MCF 10A (cell line): ENCODE results near the gene IQCK. TPM values are rescaled to one million over a fixed set of nuclear protein-coding genes. Genes with fewer than 3 reads are reported as not detected.

ENCODE experiments used
- BruUV-seq: library from RNA; stranded (reverse); fragments of 400-500 nt; replicated peaks from 2 replicates; lab custom pipeline; 2021; lab: Mats Ljungman, UMichigan
- CTCF ChIA-PET: fragments of 300-600 bp; sonication (Branson Sonifier 250); formaldehyde crosslinking; extraction: SDS; loops from one replicate; lab custom pipeline; 2021; ENCODE audit warnings: antibody characterized with exemption, inconsistent platforms; lab: Yijun Ruan, JAX
- POLR2A ChIA-PET: fragments of 300-600, 350-650 bp; sonication (Branson Sonifier 250); formaldehyde crosslinking; extraction: SDS; loops from one replicate; lab custom pipeline; 2020; ENCODE audit warnings: antibody characterized with exemption, inconsistent platforms; lab: Yijun Ruan, JAX
- DNase-seq: peaks from one replicate; pipeline ENCODE4 v3.0.0-alpha.2; 2018; ENCODE audit not compliant: unreplicated experiment
- H3K27ac Mint-ChIP-seq: one replicate; pipeline ENCODE4 v1.8.0; 2022; ENCODE audit warnings: mild to moderate bottlenecking, low read depth, mixed read lengths; ENCODE audit not compliant: unreplicated experiment
- H3K27me3 Mint-ChIP-seq: one replicate; pipeline ENCODE4 v1.8.0; 2022; ENCODE audit warnings: mixed read lengths; ENCODE audit not compliant: insufficient read depth, unreplicated experiment
- H3K36me3 Mint-ChIP-seq: one replicate; pipeline ENCODE4 v1.8.0; 2022; ENCODE audit warnings: mild to moderate bottlenecking, moderate library complexity, mixed read lengths; ENCODE audit not compliant: insufficient read depth, unreplicated experiment
- H3K4me1 Mint-ChIP-seq: one replicate; pipeline ENCODE4 v1.8.0; 2022; ENCODE audit warnings: mixed read lengths; ENCODE audit not compliant: insufficient read depth, unreplicated experiment
- H3K4me3 Mint-ChIP-seq: one replicate; pipeline ENCODE4 v1.8.0; 2022; ENCODE audit warnings: mild to moderate bottlenecking, moderate library complexity, mixed read lengths; ENCODE audit not compliant: unreplicated experiment
- H3K9me3 Mint-ChIP-seq: one replicate; pipeline ENCODE4 v1.8.0; 2022; ENCODE audit warnings: mixed read lengths; ENCODE audit not compliant: unreplicated experiment
- intact Hi-C: fragments of 100-400 bp; cut with micrococcal nuclease; formaldehyde crosslinking; loops from 2 replicates; pipeline ENCODE4 v1.14.1; 2022
- total RNA-seq: library from RNA; stranded (reverse); gene quantifications from 2 replicates; pipeline ENCODE4 v1.2.3, GENCODE V29; 2022
- TF ChIP-seq, protein P1 (sequence below): fragments of 200-600 bp; IDR thresholded peaks from one replicate; pipeline ENCODE4 v1.8.0; 2022; ENCODE audit warnings: antibody characterized with exemption, mild to moderate bottlenecking; ENCODE audit not compliant: unreplicated experiment

IQCK gene
- total RNA-seq, 1 experiment from 2014 or later = 5.9 TPM

DNA sequence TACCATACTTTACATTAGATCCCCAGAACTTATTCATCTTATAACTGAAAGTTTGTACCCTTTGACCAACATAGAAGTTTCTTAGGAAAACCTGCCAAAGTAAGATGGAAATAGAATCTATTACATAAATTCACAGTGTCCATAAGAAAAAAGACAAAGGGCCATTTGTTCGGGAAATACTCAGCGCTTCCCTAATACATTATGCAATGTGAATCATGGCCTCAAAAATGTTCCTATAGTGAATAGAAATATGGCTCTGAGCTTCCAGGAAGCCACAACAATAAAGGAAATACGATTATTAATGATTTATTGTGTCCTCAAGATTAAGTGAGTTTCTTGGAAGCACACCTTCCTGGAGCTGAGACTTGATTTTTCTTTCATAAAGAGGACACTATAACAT lies 115.1 kb downstream of the IQCK start:
- no TSS peak for BruUV-seq
- intact Hi-C loops = no loop called here
- no peak overlapping the region for H3K4me3 Mint-ChIP-seq
- POLR2A ChIA-PET = no interaction called here
- no peaks in the 10 kb centered on the region for H3K36me3 Mint-ChIP-seq
- H3K27ac Mint-ChIP-seq = no peak overlapping the region
- DNase-seq = no peak
- TF ChIP-seq, protein P1, sequence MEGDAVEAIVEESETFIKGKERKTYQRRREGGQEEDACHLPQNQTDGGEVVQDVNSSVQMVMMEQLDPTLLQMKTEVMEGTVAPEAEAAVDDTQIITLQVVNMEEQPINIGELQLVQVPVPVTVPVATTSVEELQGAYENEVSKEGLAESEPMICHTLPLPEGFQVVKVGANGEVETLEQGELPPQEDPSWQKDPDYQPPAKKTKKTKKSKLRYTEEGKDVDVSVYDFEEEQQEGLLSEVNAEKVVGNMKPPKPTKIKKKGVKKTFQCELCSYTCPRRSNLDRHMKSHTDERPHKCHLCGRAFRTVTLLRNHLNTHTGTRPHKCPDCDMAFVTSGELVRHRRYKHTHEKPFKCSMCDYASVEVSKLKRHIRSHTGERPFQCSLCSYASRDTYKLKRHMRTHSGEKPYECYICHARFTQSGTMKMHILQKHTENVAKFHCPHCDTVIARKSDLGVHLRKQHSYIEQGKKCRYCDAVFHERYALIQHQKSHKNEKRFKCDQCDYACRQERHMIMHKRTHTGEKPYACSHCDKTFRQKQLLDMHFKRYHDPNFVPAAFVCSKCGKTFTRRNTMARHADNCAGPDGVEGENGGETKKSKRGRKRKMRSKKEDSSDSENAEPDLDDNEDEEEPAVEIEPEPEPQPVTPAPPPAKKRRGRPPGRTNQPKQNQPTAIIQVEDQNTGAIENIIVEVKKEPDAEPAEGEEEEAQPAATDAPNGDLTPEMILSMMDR = no peak
- H3K27me3 Mint-ChIP-seq = no peaks in the 10 kb centered on the region
- H3K4me1 Mint-ChIP-seq = no peaks in the 10 kb centered on the region
- CTCF ChIA-PET = no interaction called here
- H3K9me3 Mint-ChIP-seq = no peaks in the 10 kb centered on the region

DNA sequence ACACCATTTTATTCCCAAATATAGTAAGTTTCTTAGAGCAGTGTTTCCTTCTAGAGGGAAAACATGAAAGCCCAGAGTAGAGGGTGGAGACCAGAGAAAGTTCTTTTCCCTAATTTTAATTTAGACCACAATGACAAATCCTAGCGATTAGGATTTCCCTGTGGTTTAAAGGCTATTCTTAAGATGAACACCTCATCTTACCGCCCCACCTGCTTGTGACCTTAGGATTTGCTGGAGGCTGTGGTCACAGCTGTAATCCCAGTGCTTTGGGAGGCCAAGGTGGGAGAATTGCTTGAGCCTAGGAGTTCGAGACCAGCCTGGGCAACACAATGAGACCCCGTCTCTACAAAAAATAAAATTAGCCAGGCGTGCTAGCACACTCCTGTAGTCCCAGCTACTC lies 115.5 kb downstream of the IQCK start:
- H3K4me3 Mint-ChIP-seq = no peak overlapping the region
- POLR2A ChIA-PET = no interaction called here
- CTCF ChIA-PET = no interaction called here
- no peaks in the 10 kb centered on the region for H3K4me1 Mint-ChIP-seq
- no peaks in the 10 kb centered on the region for H3K36me3 Mint-ChIP-seq
- DNase-seq = no peak
- BruUV-seq = no TSS peak
- TF ChIP-seq, protein P1 = no peak
- intact Hi-C loops = no loop called here
- H3K27ac Mint-ChIP-seq = no peak overlapping the region
- H3K9me3 Mint-ChIP-seq = no peaks in the 10 kb centered on the region
- no peaks in the 10 kb centered on the region for H3K27me3 Mint-ChIP-seq

DNA sequence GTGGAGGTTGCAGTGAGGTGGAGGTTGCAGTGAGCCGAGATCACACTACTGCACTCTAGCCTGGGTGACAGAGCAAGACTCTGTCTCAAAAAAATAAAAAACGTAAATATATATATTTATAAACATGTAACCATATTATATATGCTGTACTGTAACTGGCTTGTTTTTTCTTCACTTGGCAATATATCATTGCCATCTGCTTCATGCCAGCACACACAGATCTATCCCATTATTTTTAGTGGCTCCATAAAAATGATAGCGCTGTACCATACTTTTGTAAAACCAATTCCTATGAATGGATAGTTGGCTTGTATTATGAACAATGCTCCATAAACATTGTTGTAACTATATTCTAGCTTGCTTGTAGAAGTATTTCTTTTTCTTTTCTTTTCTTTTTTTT lies 117.1 kb downstream of the IQCK start:
- CTCF ChIA-PET = interaction anchor here (0.7 to 0.8 kb wide), 3 partner anchors 28 to 251 kb away, joined by 3 read pairs; no protein-coding TSS in a partner anchor
- POLR2A ChIA-PET = no interaction called here
- H3K27ac Mint-ChIP-seq = no peak overlapping the region

DNA sequence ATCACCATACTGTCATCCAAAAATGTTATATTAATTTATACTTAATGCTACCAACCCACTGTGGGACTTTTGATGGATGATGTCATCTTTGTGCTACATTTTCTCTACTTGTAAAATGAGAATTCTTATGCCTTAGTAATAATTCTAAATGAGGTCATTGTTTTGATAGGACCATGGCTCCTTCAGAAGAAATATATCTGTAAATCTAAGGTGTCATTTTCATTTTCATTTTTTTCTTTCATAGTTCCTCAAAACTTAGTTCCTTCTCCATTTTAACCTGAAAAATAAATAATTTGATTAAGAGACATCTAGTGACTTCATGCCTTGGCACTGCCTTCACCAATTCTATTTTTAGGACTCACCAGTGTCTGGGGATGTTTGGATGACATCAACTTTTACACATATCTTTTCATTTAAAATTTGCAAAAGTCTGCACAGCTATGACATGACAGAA lies 117.9 kb downstream of the IQCK start:
- no TSS peak for BruUV-seq
- no peak overlapping the region for H3K27ac Mint-ChIP-seq
- no peak for DNase-seq
- no peaks in the 10 kb centered on the region for H3K36me3 Mint-ChIP-seq
- CTCF ChIA-PET = no interaction called here
- POLR2A ChIA-PET = no interaction called here
- no peak overlapping the region for H3K4me3 Mint-ChIP-seq
- no peaks in the 10 kb centered on the region for H3K9me3 Mint-ChIP-seq
- TF ChIP-seq, protein P1 = no peak
- no peaks in the 10 kb centered on the region for H3K4me1 Mint-ChIP-seq
- H3K27me3 Mint-ChIP-seq = no peaks in the 10 kb centered on the region
- intact Hi-C loops = no loop called here

More for the DNA sequence above, 117.1 kb downstream of the IQCK start:
- H3K27me3 Mint-ChIP-seq = no peaks in the 10 kb centered on the region
- no peaks in the 10 kb centered on the region for H3K9me3 Mint-ChIP-seq
- TF ChIP-seq, protein P1 = no peak
- H3K4me3 Mint-ChIP-seq = no peak overlapping the region
- DNase-seq = no peak
- no peaks in the 10 kb centered on the region for H3K4me1 Mint-ChIP-seq
- H3K36me3 Mint-ChIP-seq = no peaks in the 10 kb centered on the region
- no TSS peak for BruUV-seq
- intact Hi-C loops = no loop called here
